Stimulated activated CD8-positive, alpha-beta memory T cell treated with anti-CD3 and anti-CD28 coated beads, Interleukin-7, amount 100 ng/mL, for 1 hour (primary cell): ENCODE data around the gene RPS25.
"Not testable (repeated sequence)": the region's sequence is repeated elsewhere in the genome, so short reads cannot be mapped to it uniquely, and the experiment has no call there.

Source experiments
- DNase-seq, 2 donors: peaks; one replicate each; pipeline ENCODE4 v3.0.0-alpha.2; 2020; ENCODE audit warnings: low read depth in 2 of 2

Gene RPS25

GRCh38 chr11:119018074-119018938 is at the start of gene RPS25, which contains the start of gene TRAPPC4:
Gene RPS25, minus strand, starts transcription at chr11:119018343. Its CDS starts 59 bp downstream, at chr11:119018284.
Gene TRAPPC4, plus strand, starts transcription at chr11:119018766. Its CDS starts 30 bp downstream, at chr11:119018796.
- DNase-seq = peak; percentile 85 to 88

DNA sequence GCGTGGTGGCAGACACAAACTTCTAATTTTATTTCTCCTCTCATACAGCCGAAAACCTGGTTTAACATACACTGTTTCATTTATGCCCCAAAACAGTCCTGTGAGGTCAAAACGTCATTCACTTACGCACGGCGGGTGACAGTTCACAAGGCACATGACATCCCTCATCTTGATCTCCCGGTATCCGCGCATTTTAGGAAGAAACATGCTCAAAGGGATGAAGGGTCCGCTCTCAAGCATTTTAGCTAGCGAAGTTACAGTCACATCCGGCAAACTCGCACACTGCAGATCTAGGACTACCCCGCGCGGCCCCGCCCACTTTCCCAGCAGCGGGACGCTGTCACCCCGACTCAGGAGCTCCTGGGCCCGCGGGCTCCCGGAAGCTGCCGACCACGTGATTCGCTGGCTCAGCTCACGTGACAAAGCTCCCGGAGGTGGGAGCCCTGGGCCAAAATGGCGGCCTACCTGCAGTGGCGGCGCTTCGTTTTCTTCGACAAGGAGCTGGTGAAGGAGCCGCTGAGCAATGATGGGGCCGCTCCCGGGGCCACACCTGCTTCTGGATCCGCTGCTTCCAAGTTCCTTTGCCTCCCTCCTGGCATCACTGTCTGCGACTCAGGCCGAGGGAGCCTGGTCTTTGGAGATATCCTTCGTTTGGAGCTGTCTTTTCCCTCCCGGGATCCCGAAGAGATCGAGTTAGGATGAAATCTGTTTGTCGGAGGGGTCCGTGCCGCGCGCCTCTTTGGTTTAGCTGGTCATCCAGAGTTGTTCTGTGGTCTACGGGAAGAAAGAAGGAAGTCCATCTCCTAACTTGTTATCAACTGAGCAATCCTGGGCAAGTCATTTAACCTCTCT is 49.5 kb upstream of the RPS25 start, which contains the start of gene VPS11:
VPS11 (plus strand) TSS at position 448 of the 852 bp plus-strand sequence; CDS start at position 454, 6 bp downstream.
- peak; percentile 92 to 96 for DNase-seq

DNA sequence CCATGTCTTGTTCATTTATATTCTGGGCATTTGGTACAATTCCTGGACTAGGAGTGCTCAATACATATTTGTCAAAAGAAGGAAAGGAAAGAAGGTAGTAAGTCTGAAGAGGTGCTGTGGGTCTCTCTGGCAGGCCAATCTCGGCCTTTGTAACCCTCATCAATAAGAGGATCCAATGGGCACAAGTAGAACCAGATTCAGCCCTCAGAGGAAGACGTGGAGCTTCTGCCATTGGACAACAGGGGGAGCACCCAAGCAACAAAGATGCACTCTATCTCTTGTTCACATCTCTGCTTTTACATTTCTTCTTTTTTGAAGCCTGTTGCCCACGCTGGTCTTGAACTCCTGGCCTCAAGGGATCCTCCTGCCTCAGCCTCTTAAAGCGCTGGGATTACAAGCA is 47.2 kb upstream of the RPS25 start:
- DNase-seq = no peak

- no peak for DNase-seq
Observed at GRCh38 chr11:119062779-119063178, 44.6 kb upstream of the RPS25 start.

- DNase-seq = no peak
Observed at GRCh38 chr11:119061256-119061655, 43.1 kb upstream of the RPS25 start.

DNA sequence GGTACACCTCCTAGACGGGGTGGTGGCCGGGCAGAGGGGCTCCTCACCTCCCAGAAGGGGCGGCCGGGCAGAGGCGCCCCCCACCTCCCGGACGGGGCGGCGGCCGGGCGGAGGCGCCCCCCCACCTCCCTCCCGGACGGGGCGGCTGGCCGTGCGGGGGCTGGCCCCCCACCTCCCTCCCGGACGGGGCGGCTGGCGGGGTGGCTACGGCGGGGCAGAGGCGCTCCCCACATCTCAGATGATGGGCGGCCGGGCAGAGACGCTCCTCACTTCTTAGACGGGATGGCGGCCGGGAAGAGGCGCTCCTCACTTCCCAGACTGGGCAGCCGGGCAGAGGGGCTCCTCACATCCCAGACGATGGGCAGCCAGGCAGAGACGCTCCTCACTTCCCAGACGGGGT is 41.0 kb upstream of the RPS25 start:
- not testable (repeated sequence) for DNase-seq

- peak; percentile 95 to 96 for DNase-seq
Observed at GRCh38 chr11:119057000-119057769, 39.0 kb upstream of the RPS25 start, which contains the start of gene HYOU1. Gene HYOU1, minus strand, starts transcription at chr11:119057205. Its CDS starts 1,045 bp downstream, at chr11:119056160.

- DNase-seq = no peak
Observed at GRCh38 chr11:119056421-119056999, 38.4 kb upstream of the RPS25 start.

DNA sequence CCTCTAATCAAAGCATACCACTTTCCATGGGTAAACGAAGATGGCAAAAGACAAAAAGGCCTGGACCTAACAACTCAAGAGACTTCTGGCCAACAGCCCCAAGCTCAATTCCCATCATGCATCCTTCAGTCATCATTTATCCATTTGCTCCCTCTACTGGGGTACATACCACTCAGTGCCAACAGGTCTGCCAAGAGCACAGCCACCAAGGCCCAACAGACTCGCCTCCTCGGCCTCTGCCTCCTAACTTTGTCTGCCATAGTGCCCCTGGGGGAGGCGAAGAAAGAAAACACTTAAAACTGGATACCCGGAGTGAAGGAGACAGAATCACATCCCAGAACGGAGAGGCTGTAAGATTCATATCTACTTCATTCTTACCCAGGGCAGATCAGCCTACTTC is 37.8 kb upstream of the RPS25 start:
- no peak for DNase-seq

GRCh38 chr11:119054418-119054817 is 36.3 kb upstream of the RPS25 start:
- no peak for DNase-seq

GRCh38 chr11:119052163-119052814 is 34.1 kb upstream of the RPS25 start:
- no peak for DNase-seq

DNA sequence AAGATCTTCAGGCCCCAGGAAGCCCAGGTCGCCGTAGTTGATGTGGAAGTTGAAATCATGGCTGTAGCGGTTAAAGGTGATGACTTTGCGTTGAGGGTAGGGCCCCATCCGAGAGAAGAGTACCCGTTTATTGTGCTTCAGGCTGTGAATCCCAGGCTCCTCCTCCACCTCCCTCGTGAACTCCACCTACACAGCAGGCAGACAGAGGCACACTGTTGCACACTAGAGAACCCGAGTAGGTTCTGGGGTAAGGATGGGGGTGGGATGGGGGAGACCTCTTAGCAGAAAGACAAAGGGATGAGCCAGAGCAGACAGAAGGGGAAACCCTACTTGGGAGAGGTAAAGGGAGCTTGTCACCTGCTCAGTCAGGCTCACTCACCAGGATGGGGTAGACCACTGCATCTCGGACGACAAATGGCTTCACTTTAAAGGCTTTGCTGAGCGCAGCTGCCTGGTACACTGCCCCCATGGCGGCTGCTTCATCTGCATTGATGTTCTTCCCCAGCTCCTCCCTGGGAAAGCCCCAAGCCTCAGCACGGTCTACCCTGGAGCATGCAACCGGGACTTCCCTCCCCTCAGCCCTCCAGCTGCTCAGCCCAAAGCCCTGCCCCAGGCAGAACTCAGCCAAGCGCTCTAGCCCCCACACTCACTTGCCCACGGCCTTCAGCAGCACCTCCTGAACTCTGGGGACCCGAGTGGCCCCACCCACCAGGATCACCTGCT is 33.5 kb upstream of the RPS25 start:
- no peak for DNase-seq

- no peak for DNase-seq
Observed at GRCh38 chr11:119049081-119049480, 30.9 kb upstream of the RPS25 start.

GRCh38 chr11:119048644-119049043 is 30.5 kb upstream of the RPS25 start:
- DNase-seq = no peak

- no peak for DNase-seq
Observed at GRCh38 chr11:119047205-119047604, 29.1 kb upstream of the RPS25 start.

- DNase-seq = no peak
Observed at GRCh38 chr11:119046489-119046888, 28.3 kb upstream of the RPS25 start.

GRCh38 chr11:119044708-119045107 is 26.6 kb upstream of the RPS25 start:
- DNase-seq = no peak

- DNase-seq = no peak
Observed at GRCh38 chr11:119042927-119043326, 24.8 kb upstream of the RPS25 start.

DNA sequence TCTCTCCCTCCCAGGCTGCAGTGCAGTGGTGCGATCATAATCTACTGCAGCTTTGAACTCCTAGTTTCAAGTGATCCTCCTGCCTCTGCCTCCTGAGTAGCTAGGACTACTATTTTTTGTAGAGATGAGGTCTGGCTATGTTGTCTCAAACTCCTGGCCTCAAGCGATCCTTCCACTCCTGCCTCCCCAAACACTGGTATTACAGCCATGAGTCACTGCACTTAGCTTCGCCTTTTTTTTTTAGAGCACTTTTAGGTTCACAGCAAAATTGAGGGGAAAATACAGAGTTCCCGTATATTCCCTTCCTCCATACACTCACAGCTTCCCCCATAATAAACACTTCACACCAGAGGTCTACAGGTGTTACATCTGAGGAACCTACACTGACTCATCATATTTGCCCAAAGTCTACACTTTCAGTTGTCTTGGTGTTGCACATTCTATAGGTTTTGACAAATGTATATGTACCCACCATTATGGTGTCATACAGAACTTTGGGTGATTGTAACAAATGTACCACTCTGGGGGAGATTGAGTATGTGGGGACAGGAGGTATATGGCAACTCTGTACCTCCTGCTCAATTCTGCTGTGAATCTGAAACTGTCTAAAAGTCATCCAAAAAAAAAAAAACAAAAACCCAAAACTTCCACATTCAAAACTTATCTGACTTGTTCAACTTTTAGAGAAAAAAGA is 23.8 kb upstream of the RPS25 start:
- no peak for DNase-seq
